GM19455 (cell line): ENCODE measurements around the gene PPP1R3G.
"Not testable (repeated sequence)": the region's sequence is repeated elsewhere in the genome, so short reads cannot be mapped to it uniquely, and the experiment has no call there.

Source experiments
- ATAC-seq: cut with Tn5 transposase; IDR thresholded peaks from one replicate; pipeline ENCODE4 v1.9.1; 2021; ENCODE audit not compliant: unreplicated experiment

Gene PPP1R3G

GRCh38 chr6:5084781-5085647 is at the start of gene PPP1R3G:
PPP1R3G (plus strand) TSS chr6:5085341; CDS start chr6:5085486, 145 bp downstream.
- ATAC-seq, result peak; percentile 48

- ATAC-seq, result no peak
These were observed 48.9 kb upstream of the PPP1R3G start for GRCh38 chr6:5036269-5036668.

GRCh38 chr6:5041955-5042354 is 43.2 kb upstream of the PPP1R3G start:
- ATAC-seq, result no peak

- ATAC-seq, result no peak
These were observed 42.7 kb upstream of the PPP1R3G start for GRCh38 chr6:5042436-5042835.

GRCh38 chr6:5044866-5045265 is 40.3 kb upstream of the PPP1R3G start:
- no peak for ATAC-seq

- ATAC-seq, result no peak
These were observed 39.7 kb upstream of the PPP1R3G start for GRCh38 chr6:5045416-5045815.

- no peak for ATAC-seq
These were observed 38.7 kb upstream of the PPP1R3G start for GRCh38 chr6:5046430-5046829.

- no peak for ATAC-seq
These were observed 35.1 kb upstream of the PPP1R3G start for GRCh38 chr6:5050009-5050408.

- ATAC-seq, result no peak
These were observed 33.7 kb upstream of the PPP1R3G start for GRCh38 chr6:5051394-5051793.

- no peak for ATAC-seq
These were observed 32.1 kb upstream of the PPP1R3G start for GRCh38 chr6:5053038-5053437.

- no peak for ATAC-seq
These were observed 31.3 kb upstream of the PPP1R3G start for GRCh38 chr6:5053864-5054244.

GRCh38 chr6:5054245-5054873 is 30.8 kb upstream of the PPP1R3G start:
- ATAC-seq, result no peak

GRCh38 chr6:5055118-5055517 is 30.0 kb upstream of the PPP1R3G start:
- no peak for ATAC-seq

- ATAC-seq, result no peak
These were observed 26.9 kb upstream of the PPP1R3G start for GRCh38 chr6:5058254-5058653.

- ATAC-seq, result no peak
These were observed 25.9 kb upstream of the PPP1R3G start for GRCh38 chr6:5059036-5059896.

GRCh38 chr6:5060439-5060838 is 24.7 kb upstream of the PPP1R3G start:
- not testable (repeated sequence) for ATAC-seq

GRCh38 chr6:5061152-5061551 is 24.0 kb upstream of the PPP1R3G start:
- ATAC-seq, result no peak

GRCh38 chr6:5063617-5064016 is 21.5 kb upstream of the PPP1R3G start:
- no peak for ATAC-seq

GRCh38 chr6:5066456-5067093 is 18.6 kb upstream of the PPP1R3G start:
- no peak for ATAC-seq

- no peak for ATAC-seq
These were observed 17.8 kb upstream of the PPP1R3G start for GRCh38 chr6:5067305-5067704.

- no peak for ATAC-seq
These were observed 16.9 kb upstream of the PPP1R3G start for GRCh38 chr6:5068153-5068751.
